ENCODE results near the gene OBI1. TPM values are rescaled to one million over a fixed set of nuclear protein-coding genes. Genes with fewer than 3 reads are reported as not detected.
A peak's percentile ranks its signal among the peaks of the same experiment; 100 is the strongest.

OBI1 gene
- total RNA-seq, 4 donors from 2014 or later, result 8.4 to 16.1 (median 12.3) TPM

- Histone ChIP-seq H3K36me3 (no peaks in the 10 kb centered on the region), H3K27me3 (peaks cover 29 to 95% of the 10 kb centered on the region in 2 donors), H3K4me3 (peak overlapping the region in 3 of 4 donors; percentile 22 to 44 (median 33)), H3K27ac (no peak overlapping the region), H3K4me1 (peaks cover 0 to 45% (median 17%) of the 10 kb centered on the region in 4 donors), H3K9me3 (no peaks in the 10 kb centered on the region)
- no peak for DNase-seq (ENCODE audit: low spot score in 2 of 2)
- peak in 1 of 2 donors; percentile 19 for TF ChIP-seq EP300 (IDR thresholded peaks at IDR 0.05)
- no peak for TF ChIP-seq CTCF (IDR thresholded peaks at IDR 0.05)
- 1 to 2% methylated on average over 48 to 49 of the region's 51 CpGs for WGBS, 2 donors
These were observed 56.3 kb downstream of the OBI1 start for GRCh38 chr13:78602561-78603239.

- H3K27ac ChIP-seq, result no peak overlapping the region
- H3K27me3 ChIP-seq, result peaks cover 28 to 95% of the 10 kb centered on the region in 2 donors
- WGBS, 2 donors, result 2 to 3% methylated on average over 50 to 70 of the region's 112 CpGs
- no peaks in the 10 kb centered on the region for H3K9me3 ChIP-seq
- H3K4me1 ChIP-seq, result peaks cover 0 to 45% (median 13%) of the 10 kb centered on the region in 4 donors
- no peak for DNase-seq (ENCODE audit: low spot score in 2 of 2)
- no peak for TF ChIP-seq EP300 (IDR thresholded peaks at IDR 0.05)
- no peaks in the 10 kb centered on the region for H3K36me3 ChIP-seq
- H3K4me3 ChIP-seq, result peak overlapping the region in 2 of 4 donors; percentile 19 to 44
These were observed 56.9 kb downstream of the OBI1 start for GRCh38 chr13:78601874-78602560.

- Histone ChIP-seq H3K9me3 (no peaks in the 10 kb centered on the region), H3K27ac (no peak overlapping the region), H3K4me3 (peak overlapping the region in 3 of 4 donors; percentile 1 to 31 (median 19)), H3K36me3 (no peaks in the 10 kb centered on the region), H3K27me3 (peaks cover 25 to 95% of the 10 kb centered on the region in 2 donors), H3K4me1 (peaks cover 0 to 47% (median 13%) of the 10 kb centered on the region in 4 donors)
- TF ChIP-seq CTCF (IDR thresholded peaks at IDR 0.05) (no peak), POLR2A (IDR thresholded peaks at IDR 0.05) (no peak), EP300 (IDR thresholded peaks at IDR 0.05) (peak in 1 of 2 donors; percentile 9)
- DNase-seq (ENCODE audit: low spot score in 2 of 2), result no peak
- WGBS, 2 donors, result 3 to 4% methylated on average over 10 to 52 of the region's 58 CpGs
These were observed 57.7 kb downstream of the OBI1 start for GRCh38 chr13:78601124-78601873.

GRCh38 chr13:78600280-78600883 is 58.6 kb downstream of the OBI1 start:
- no peaks in the 10 kb centered on the region for H3K36me3 ChIP-seq
- no peak overlapping the region for H3K27ac ChIP-seq
- WGBS, 2 donors, result 11 to 21% methylated on average over 13 of the region's 13 CpGs
- no peak overlapping the region for H3K4me3 ChIP-seq
- no peak for DNase-seq (ENCODE audit: low spot score in 2 of 2)
- TF ChIP-seq POLR2A (IDR thresholded peaks at IDR 0.05), result no peak
- TF ChIP-seq CTCF (IDR thresholded peaks at IDR 0.05), result no peak
- TF ChIP-seq EP300 (IDR thresholded peaks at IDR 0.05), result no peak
- no peaks in the 10 kb centered on the region for H3K9me3 ChIP-seq
- H3K27me3 ChIP-seq, result peaks cover 22 to 95% of the 10 kb centered on the region in 2 donors
- H3K4me1 ChIP-seq, result peaks cover 0 to 57% (median 16%) of the 10 kb centered on the region in 4 donors

GRCh38 chr13:78599645-78600279 is 59.2 kb downstream of the OBI1 start:
- TF ChIP-seq POLR2A (IDR thresholded peaks at IDR 0.05), result no peak
- TF ChIP-seq EP300 (IDR thresholded peaks at IDR 0.05), result no peak
- no peak for TF ChIP-seq CTCF (IDR thresholded peaks at IDR 0.05)
- H3K36me3 ChIP-seq, result no peaks in the 10 kb centered on the region
- no peaks in the 10 kb centered on the region for H3K9me3 ChIP-seq
- H3K27me3 ChIP-seq, result peaks cover 22 to 95% of the 10 kb centered on the region in 2 donors
- H3K4me3 ChIP-seq, result no peak overlapping the region
- no peak overlapping the region for H3K27ac ChIP-seq
- peaks cover 0 to 58% (median 16%) of the 10 kb centered on the region in 4 donors for H3K4me1 ChIP-seq
- WGBS, 2 donors, result 9 to 12% methylated on average over 6 of the region's 6 CpGs
- no peak for DNase-seq (ENCODE audit: low spot score in 2 of 2)
